Stimulated activated CD4-positive, alpha-beta T cell treated with anti-CD3 and anti-CD28 coated beads, Interleukin-2, amount 100 ng/mL, for 24 hours (primary cell): ENCODE data around the gene ZFHX2.
A peak's percentile ranks its signal among the peaks of the same experiment; 100 is the strongest.

Source experiments
- DNase-seq, 2 donors: peaks; one replicate each; pipeline ENCODE4 v3.0.0-alpha.2; 2020

ZFHX2 gene

DNA sequence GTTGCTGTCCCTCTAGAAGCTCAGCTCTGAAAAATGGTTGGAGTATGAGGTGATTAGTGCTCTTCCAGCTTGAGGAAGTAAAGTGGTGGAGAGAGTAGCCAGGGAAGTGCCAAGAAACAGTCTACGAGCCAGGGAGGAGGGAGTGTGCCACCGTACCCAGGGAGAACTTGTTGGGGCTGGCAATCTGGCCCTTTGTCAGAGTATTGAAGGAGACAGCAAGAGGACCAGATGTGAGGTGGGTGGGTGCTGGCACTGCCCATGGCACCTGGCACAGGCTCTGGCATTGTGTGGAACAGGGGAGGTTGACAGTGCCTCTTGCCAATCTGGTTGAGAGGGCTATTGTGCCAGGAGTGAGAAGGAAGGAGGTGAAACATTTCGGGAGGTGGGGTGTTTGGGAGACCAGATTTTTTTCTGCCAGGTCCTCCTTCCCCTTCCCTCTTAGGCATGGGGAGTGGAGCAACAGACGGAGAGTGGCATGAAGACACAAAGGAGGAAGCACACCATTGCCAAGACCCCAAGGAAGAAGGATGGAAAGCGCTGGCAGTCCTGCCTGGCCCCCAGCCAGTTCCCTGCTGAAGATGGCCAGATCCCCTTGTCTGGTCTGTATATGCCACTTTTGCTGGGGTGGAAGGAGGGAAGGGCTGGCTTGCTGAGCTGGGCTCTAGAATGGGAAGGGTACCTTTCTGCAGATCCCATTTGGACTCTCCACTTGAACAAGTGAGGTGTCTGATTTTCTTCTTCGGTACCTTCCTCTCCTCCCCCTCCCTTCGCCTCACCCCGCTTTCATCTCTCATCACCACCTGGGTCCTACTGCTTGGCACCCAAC, 37.5 kb downstream of the ZFHX2 start:
- no peak for DNase-seq

DNA sequence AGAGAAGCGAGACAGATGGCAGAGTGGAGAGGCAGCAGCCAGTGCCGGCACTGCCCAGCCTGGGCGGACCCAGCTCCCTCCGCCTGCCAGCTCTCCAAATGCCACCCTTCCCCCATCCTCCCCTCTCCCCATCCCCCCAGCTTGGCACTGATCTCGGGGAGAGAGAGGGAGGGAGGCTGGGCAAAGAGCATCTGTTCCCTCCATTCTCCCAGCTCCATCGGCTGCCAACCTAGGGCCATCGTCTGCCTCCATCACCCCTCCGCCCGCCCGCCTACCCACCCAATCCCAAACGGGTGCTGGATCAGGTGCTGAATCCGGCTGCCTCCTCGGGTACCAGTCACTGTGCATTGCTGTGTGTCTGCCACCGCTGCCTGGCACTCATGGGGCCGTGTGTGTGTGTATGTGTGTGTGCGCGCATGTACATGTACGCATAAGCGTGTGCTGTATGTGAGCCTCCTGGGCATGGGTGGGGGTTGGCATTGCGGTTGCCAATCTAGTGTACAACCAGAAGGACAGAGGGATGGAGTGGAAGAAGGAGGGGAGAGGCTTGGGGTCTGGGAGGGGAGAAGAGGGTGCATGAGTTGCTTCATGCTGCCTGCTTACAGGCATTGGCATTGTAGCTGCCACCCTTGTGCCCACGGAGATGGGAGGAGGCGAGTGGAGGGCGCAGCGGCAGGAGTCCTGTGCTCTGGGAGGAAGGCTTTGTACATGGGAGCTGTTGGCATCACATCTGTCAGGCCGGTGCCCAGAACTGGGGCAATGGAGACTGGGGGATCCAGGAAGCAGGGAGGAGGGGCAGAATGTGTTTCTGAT, 38.4 kb downstream of the ZFHX2 start:
- no peak for DNase-seq

DNA sequence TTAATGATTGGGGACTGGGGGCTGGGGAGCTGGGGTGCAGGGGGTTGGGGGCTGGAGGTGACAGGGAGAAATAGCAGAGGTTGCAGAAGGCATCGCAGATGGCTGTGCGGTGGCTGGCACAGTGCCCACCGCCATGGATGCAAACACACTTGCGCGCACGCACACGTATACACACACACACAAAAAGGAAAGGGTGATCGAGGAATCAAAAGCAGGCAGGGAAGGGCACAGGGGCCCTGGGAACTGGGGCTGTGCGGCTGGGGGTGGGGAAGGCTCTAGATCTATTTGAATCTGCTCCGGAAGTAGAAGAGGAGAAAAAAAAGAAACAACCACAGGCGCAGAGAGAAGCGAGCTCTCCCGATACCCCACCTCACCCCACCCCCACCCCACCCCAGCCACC, 39.4 kb downstream of the ZFHX2 start:
- peak in 1 of 2 donors; percentile 10 for DNase-seq

DNA sequence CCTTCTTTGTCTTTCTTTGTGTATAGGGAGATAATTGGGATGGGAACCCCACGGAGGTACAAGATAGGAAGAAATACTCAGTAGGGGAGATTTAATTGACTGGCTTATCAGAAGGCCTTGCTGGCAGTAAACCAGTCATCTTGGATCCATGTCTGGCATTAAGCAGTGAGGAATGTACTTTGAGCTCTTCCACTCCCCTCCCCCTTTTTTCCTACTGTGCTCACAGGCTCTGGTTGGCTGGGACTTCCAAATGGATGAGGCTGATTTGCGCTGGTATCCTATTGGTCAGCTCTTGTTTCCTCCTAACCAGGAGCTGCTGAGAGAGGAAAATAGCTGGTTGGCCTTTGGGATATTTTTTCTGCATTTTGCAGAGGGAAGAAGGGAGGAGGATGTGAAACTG, 57.3 kb downstream of the ZFHX2 start:
- no peak for DNase-seq

DNA sequence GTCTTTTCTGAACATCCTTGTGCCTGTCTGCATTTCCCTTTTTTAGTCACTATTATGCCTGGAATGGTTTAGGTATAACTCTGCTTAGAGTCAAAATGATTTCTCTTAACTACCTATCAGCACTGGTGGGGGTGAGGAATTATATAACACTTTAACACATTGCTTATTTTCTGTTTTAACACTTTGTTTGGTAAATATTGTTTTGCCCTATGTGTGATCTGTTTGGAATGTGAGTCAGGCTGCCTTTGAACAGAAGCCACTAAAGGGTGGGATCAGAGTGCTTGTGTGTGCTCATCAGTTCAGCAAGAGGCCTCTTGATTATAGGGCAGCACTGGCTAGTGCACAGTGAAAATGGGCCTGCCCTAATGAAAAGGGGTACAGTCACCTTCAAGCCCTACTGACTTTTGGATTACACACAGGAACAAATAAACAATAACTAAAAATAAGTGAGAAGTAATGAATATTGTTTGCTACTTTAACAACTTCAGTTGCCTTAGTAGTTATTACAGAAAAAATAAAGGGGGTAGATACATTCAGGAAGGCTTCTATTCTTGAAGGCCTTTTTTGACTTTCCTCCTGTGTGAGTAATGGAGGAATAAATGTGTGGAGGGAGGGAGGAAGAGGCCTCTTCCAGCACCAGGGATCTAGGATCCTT, 58.8 kb downstream of the ZFHX2 start:
- DNase-seq = no peak

DNA sequence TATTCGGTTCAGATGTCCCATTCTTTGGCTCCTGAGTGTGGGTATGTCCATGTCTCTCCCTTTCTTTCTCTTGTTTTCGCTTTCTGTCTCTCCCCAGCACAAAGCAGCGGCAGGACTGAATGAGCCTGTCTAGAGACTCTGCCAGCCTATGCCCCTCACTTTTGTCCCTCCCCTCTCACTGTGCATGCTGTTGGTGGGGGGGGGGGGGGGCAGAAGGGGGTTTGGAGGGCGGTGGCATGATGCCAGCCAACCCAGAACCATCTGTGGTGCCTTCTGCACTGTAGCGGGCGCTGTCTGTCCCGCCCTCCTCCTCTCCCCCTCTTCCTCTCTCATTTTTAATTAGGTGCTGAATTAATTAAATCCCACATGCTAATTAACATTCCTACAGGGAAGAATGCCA, 64.3 kb downstream of the ZFHX2 start:
- no peak for DNase-seq

DNA sequence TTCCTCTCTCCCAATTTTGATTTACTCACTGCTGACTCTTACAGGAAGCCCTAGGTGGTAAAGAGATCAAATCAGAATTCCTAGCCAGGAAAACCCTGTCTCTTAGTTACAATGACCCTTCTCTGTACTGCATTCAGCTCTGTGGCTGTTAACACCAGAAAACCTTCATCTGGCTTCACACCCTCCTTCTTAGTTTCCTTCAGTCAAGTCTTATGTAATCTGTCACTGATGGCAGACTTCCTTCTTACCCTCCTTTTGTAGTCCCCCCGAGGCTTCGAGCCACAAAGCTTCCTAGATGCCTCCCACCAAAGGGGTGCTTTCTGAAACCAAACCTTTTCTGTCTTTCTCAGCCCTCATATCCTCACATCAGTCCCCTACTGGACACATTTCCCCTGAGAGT, 65.5 kb downstream of the ZFHX2 start:
- DNase-seq = no peak

DNA sequence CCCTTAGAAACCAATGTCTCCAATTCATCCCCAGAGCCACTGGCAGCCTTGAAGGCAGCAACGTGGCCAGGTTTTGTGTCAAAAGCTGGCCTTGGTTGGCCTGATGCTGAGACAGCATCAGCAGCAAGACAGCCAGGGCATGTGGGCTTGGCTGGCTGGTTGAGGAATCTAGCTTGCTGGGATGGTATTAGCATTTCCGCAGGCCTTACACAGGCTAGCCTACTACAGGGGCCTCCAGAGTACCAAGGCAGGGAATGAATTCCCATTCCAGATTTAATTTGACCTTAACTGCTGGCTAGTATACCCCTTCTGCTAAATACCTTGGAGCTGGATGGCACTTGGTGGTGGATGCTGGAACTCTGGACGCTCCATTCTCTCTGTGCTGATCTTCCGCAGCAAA, 66.2 kb downstream of the ZFHX2 start:
- DNase-seq = no peak

DNA sequence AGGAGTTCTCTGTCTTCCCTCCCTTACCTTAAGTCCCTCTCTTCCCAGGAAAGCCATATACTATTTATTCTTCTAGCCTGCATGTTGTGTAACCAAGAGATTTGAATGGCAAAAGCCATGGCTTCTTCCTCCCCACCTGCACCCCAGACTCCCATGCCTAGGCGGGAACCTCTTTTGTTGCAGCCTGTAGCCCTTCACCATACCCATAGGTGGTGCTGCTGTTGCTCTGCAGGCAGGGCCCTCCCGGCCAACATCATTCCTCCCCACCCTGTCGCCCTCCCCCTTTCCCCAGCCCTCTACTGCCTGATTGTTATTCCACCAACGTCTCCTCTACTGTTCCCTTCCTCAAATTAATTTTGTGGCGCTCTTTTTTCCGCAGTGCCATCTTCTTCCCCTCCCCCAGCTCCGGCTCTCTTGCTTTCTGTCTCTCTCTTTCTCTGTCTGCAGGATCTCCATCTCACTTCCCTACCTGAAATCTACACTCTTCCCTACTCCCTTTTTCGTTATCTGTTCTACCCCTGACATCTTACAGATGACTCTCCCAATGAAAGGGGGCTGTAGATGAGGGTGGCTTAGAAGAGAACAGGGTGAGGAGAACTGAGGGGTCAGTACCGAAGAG, 68.2 kb downstream of the ZFHX2 start:
- DNase-seq = peak in 1 of 2 donors; percentile 3

DNA sequence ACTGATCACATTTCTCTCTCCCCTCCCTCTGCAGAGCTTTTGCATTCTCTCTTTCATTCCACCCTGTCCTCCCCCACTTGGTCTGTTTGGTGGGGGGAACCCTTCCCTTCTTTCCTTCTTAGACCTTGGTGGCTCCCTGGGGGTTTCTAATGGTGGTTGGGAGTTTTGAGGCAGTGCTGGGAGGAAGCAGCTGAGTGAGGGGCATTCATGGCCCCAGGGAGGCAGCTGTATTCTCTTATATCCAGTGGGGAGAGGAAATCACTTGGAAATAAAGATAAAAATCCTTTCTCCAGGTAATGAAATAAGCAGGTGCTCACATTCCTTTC, 68.8 kb downstream of the ZFHX2 start:
- DNase-seq = no peak

DNA sequence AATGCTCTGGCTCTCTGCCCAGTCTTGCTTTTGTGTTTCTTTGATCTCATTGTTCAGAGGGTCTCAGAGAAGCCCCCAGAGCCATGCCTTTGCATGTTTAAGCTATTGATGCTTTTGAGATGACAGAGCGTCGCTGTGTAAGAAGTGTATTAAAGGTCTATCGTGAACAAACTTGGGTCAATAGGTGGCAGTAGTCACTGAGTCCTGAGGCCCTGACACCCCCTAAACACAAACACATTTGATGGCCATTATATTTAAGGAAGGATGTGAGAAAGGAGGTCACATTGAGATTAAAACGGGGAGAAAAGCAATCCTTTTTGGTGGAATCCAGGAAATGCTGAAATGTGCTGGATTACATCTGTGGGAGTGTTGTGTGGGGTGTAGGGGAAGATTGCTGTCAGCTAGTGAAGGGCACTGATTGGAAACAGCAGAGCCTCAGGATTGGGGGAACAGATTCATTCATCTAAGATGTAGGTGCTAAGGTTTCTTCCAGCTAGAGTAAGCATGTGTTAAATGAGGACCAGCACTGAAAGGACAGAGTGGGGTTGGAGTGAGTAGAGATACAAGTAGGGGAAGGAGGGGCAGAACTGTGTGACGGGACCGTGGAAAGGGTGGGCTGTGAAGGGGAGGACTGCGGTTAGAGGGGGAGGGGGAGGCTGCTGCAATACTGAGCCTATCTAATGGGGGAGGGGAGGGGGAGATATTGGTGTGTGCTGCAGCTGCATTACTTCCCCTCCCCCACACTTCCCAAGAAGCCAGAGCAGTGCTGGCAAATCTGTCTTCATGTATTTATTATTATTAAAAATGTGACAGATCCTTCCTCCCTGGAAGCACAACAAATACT, 69.4 kb downstream of the ZFHX2 start:
- DNase-seq = no peak

DNA sequence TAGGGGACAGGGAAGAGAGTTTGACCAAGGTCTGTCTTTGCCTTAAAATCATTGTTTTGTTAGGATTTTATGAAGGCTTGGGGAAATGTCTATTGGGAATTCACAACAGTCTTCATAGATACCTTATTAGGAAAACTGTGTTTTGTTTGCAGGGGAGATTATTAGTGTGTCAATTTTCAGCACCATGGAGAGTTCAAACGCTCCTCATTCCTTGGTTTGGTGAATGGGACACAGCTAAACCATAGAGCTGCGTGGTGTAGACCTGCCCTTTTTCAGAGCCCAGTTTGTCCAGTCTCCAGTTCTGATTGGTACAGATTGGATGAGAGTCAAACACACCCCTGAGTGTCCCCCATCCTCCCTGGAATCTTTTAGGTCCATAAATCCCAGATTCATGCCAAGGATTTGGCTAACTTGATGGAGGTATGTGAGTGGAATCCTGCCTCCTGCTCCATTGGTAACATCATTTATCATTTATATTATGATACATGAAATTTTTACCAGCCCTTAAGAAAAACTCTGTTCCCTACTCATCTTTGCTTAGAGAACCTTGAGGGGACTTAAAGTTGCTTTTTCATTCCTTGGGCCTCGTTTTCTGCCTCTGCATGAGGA, 70.1 kb downstream of the ZFHX2 start:
- DNase-seq = no peak

DNA sequence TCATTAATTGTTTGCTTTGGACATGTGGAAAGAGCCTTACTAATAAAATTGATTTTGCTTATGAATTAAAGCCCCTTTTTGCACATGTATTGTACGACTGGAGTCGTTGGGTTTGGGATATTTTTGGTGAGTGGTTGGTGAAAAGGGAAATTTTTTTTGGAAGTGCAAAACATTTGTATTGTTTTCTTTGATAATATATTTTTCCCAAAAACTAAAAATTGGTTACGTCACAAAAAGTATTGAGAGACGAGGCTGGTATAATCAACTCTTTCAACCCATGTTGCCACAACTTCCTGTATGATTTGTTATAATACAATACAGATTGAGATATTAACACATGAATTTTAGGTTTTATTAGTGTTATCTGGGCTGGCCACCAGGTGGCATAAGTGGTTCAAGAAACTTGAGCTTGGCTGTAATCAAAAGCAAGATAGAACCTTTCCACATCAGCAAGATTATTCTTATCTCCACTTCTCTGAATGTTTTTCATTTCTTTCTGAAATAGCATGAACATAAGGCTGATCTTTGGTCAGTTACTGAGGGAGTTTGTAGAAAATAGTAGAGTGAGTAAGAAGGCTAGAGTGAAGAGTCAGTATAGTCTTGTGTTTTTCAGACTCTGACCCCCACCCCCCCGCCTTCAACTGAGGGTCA, 73.3 kb downstream of the ZFHX2 start:
- peak; percentile 67 to 71 for DNase-seq

DNA sequence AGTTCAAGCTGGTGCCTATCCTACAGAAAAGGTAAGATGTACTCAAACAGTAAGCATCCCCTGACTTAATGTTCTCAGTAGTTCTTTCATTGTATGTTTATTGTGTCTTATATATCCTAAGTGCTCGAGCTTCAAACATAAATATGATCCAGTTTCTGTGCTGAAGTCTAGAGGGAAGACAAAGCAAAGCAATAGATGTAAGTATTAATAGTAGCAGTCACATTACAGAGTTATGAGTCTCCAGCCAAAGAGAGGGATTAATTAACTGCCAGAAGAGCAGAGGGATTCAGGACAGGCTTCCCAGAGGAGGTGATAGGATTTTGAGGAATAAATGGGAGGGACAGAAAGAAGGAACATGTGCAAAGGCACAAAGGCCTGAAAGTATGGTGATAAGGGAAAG, 80.6 kb downstream of the ZFHX2 start:
- DNase-seq = no peak
